PC-3 (cell line): Measurements from ENCODE around the gene RNU1-2. TPM values are rescaled to one million over a fixed set of nuclear protein-coding genes. Genes with fewer than 3 reads are reported as not detected.
"Not testable (repeated sequence)": the region's sequence is repeated elsewhere in the genome, so short reads cannot be mapped to it uniquely, and the experiment has no call there.

Source experiments
- ATAC-seq: fragments of 200-7000 bp; cut with Tn5 transposase; 2 replicates; pipeline ENCODE4 v1.9.1; 2020; ENCODE audit warnings: mild to moderate bottlenecking, moderate library complexity
- BruUV-seq: library from RNA; stranded (reverse); fragments of 400-500 nt; replicated peaks from 2 replicates; lab custom pipeline; 2021; lab: Mats Ljungman, UMichigan
- CTCF ChIA-PET: fragments of 300-600 bp; sonication (Branson Sonifier 250); formaldehyde crosslinking; loops from one replicate; lab custom pipeline; 2022; ENCODE audit warnings: antibody characterized with exemption; lab: Charles Lee
- POLR2A ChIA-PET: fragments of 300-600 bp; sonication (Branson Sonifier 250); formaldehyde crosslinking; loops from one replicate; lab custom pipeline; 2022; ENCODE audit warnings: antibody characterized with exemption; ENCODE audit not compliant: unreplicated experiment; lab: Charles Lee
- DNase-seq: peaks from one replicate; pipeline ENCODE4 v3.0.0-alpha.2; 2015
- H2AFZ ChIP-seq: fragments of 300-600 bp; sonication (generic); 2 replicates; pipeline ENCODE4 v1.6.0; 2016; ENCODE audit warnings: antibody characterized with exemption, low read length
- H3F3A ChIP-seq: fragments of 300-600 bp; sonication (generic); one replicate; pipeline ENCODE4 v1.6.0; 2017; ENCODE audit warnings: antibody characterized with exemption, low read length, control low read depth, mild to moderate bottlenecking; ENCODE audit not compliant: unreplicated experiment
- H3K27ac ChIP-seq: fragments of 300-600 bp; sonication (generic); 2 replicates; pipeline ENCODE4 v1.5.1; 2016; ENCODE audit warnings: mild to moderate bottlenecking, low read length
- H3K27me3 ChIP-seq: fragments of 300-600 bp; sonication (generic); 2 replicates; pipeline ENCODE4 v1.6.1; 2016; ENCODE audit warnings: low read length, mixed read lengths
- H3K36me3 ChIP-seq: fragments of 300-600 bp; sonication (generic); 2 replicates; pipeline ENCODE4 v1.6.1; 2016; ENCODE audit warnings: low read depth, mixed run types, low read length, mixed read lengths
- H3K4me1 ChIP-seq: fragments of 300-600 bp; sonication (generic); 2 replicates; pipeline ENCODE4 v1.5.1; 2016; ENCODE audit warnings: low read length; ENCODE audit not compliant: insufficient read depth
- H3K4me2 ChIP-seq: fragments of 300-600 bp; sonication (generic); 2 replicates; pipeline ENCODE4 v1.6.0; 2016; ENCODE audit warnings: low read length
- H3K4me3 ChIP-seq: fragments of 300-600 bp; sonication (generic); 2 replicates; pipeline ENCODE4 v1.5.1; 2016; ENCODE audit warnings: mild to moderate bottlenecking, low read length, mixed read lengths
- H3K79me2 ChIP-seq: fragments of 300-600 bp; sonication (generic); 2 replicates; pipeline ENCODE4 v1.6.1; 2017; ENCODE audit warnings: low read length, mixed read lengths
- H3K9ac ChIP-seq: fragments of 300-600 bp; sonication (generic); 2 replicates; pipeline ENCODE4 v1.6.0; 2016; ENCODE audit warnings: mild to moderate bottlenecking, low read length
- H3K9me2 ChIP-seq: fragments of 300-600 bp; sonication (generic); replicated peaks from 2 replicates; pipeline ENCODE4 v1.6.1; 2016; ENCODE audit warnings: mixed run types, low read length, mixed read lengths
- H3K9me3 ChIP-seq: fragments of 300-600 bp; sonication (generic); 2 replicates; pipeline ENCODE4 v1.6.1; 2016; ENCODE audit warnings: low read length, mixed read lengths
- H4K20me1 ChIP-seq: fragments of 300-600 bp; sonication (generic); 2 replicates; pipeline ENCODE4 v1.6.1; 2016; ENCODE audit warnings: low read length, mixed read lengths
- EZH2 ChIP-seq: fragments of 300-600 bp; sonication (generic); IDR thresholded peaks from one replicate; pipeline ENCODE4 v1.6.1; 2017; ENCODE audit warnings: antibody characterized with exemption, mild to moderate bottlenecking, low read length; ENCODE audit not compliant: unreplicated experiment
- EZH2phosphoT487 ChIP-seq: fragments of 300-600 bp; sonication (generic); IDR thresholded peaks from 2 replicates; pipeline ENCODE4 v1.6.1; 2018; ENCODE audit warnings: mild to moderate bottlenecking, antibody characterized with exemption, low read length, borderline replicate concordance
- intact Hi-C: fragments of 100-400 bp; cut with micrococcal nuclease; formaldehyde crosslinking; loops from 2 replicates; pipeline ENCODE4 v1.9.0; 2023
- total RNA-seq: library from RNA; depleted of rRNA; stranded (reverse); fragments of >200 nt; gene quantifications from 2 replicates; pipeline ENCODE4 v1.2.3, GENCODE V29; 2014
- TF ChIP-seq, protein P1 (sequence below): fragments of 300-600 bp; sonication (generic); conservative IDR thresholded peaks from 2 replicates; pipeline ENCODE4 v1.5.1; 2017; ENCODE audit warnings: antibody characterized with exemption, low read depth, mild to moderate bottlenecking, low read length

Gene RNU1-2
- total RNA-seq, 1 experiment from 2014 or later = under 0.01 TPM

DNA sequence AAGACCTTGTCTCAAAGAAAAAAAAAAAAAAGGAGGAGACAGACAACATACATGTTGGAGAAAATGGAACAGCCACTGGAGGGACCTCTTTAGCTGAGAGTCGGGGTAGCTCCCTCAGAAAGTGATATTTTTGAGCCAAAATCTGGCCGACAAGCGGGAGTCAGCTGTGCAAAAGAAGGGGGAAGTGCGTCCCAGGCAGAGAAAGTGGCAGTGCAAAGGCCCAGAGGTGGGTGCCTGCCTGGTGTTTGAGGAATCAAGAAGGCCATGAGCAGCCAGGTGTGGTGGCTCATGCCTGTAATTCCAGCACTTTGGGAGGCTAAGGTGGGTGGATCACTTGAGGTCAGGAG, 19.8 kb downstream of the RNU1-2 start:
- intact Hi-C loops = no loop called here
- Histone ChIP-seq H3F3A (no peaks in the 10 kb centered on the region), H3K9me3 (no peaks in the 10 kb centered on the region), H4K20me1 (no peaks in the 10 kb centered on the region), H3K27me3 (no peaks in the 10 kb centered on the region), H3K27ac (no peak overlapping the region), H3K9me2 (no peaks in the 10 kb centered on the region), H3K36me3 (no peaks in the 10 kb centered on the region), H3K4me2 (no peak overlapping the region), H3K79me2 (no peaks in the 10 kb centered on the region), H3K4me3 (no peak overlapping the region), H3K4me1 (peaks cover 4% of the 10 kb centered on the region; the same call in 1 of the 2 replicates), H3K9ac (no peak overlapping the region), H2AFZ (no peak overlapping the region)
- DNase-seq (no peak), ATAC-seq (no peak)
- TF ChIP-seq, protein P1, sequence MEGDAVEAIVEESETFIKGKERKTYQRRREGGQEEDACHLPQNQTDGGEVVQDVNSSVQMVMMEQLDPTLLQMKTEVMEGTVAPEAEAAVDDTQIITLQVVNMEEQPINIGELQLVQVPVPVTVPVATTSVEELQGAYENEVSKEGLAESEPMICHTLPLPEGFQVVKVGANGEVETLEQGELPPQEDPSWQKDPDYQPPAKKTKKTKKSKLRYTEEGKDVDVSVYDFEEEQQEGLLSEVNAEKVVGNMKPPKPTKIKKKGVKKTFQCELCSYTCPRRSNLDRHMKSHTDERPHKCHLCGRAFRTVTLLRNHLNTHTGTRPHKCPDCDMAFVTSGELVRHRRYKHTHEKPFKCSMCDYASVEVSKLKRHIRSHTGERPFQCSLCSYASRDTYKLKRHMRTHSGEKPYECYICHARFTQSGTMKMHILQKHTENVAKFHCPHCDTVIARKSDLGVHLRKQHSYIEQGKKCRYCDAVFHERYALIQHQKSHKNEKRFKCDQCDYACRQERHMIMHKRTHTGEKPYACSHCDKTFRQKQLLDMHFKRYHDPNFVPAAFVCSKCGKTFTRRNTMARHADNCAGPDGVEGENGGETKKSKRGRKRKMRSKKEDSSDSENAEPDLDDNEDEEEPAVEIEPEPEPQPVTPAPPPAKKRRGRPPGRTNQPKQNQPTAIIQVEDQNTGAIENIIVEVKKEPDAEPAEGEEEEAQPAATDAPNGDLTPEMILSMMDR = 0 out of 2 replicates have a peak, but pooled peaks have one; percentile 21
- no peak for TF ChIP-seq EZH2phosphoT487
- no TSS peak for BruUV-seq
- ChIA-PET POLR2A (no interaction called here), CTCF (no interaction called here)

GRCh38 chr1:16916036-16916880, 20.5 kb downstream of the RNU1-2 start:
- H4K20me1 ChIP-seq, H3K9ac ChIP-seq, H3K9me3 ChIP-seq, H3K27ac ChIP-seq, intact Hi-C loops, H2AFZ ChIP-seq, CTCF ChIA-PET, H3K36me3 ChIP-seq, H3K4me3 ChIP-seq, H3K9me2 ChIP-seq, BruUV-seq, ATAC-seq, H3K4me2 ChIP-seq, DNase-seq, H3F3A ChIP-seq, POLR2A ChIA-PET, H3K79me2 ChIP-seq, H3K4me1 ChIP-seq, H3K27me3 ChIP-seq: not testable (repeated sequence)

- H3K4me1 ChIP-seq = peaks cover 3% of the 10 kb centered on the region; the same call in 1 of the 2 replicates
- intact Hi-C loops = no loop called here
- no peaks in the 10 kb centered on the region for H3K9me3 ChIP-seq
- H3K9me2 ChIP-seq = no peaks in the 10 kb centered on the region
- ATAC-seq (no peak), DNase-seq (no peak)
- H4K20me1 ChIP-seq = no peaks in the 10 kb centered on the region
- H3K27me3 ChIP-seq = no peaks in the 10 kb centered on the region
- H3K4me3 ChIP-seq = no peak overlapping the region
- H3K9ac ChIP-seq = no peak overlapping the region
- no peak overlapping the region for H3K27ac ChIP-seq
- no peaks in the 10 kb centered on the region for H3K79me2 ChIP-seq
- ChIA-PET CTCF (no interaction called here), POLR2A (no interaction called here)
- TF ChIP-seq EZH2phosphoT487 (no peak), EZH2 (no peak)
- TF ChIP-seq, protein P1 = no peak
- H3F3A ChIP-seq = no peaks in the 10 kb centered on the region
- BruUV-seq = no TSS peak
- H2AFZ ChIP-seq = no peak overlapping the region
- no peaks in the 10 kb centered on the region for H3K36me3 ChIP-seq
- H3K4me2 ChIP-seq = no peak overlapping the region
These were observed 22.6 kb downstream of the RNU1-2 start for GRCh38 chr1:16918371-16918770.

GRCh38 chr1:16918936-16919665, 23.3 kb downstream of the RNU1-2 start:
- intact Hi-C loops, ATAC-seq, H3K4me3 ChIP-seq, H2AFZ ChIP-seq, DNase-seq, H3K79me2 ChIP-seq, H3K27ac ChIP-seq, H4K20me1 ChIP-seq, CTCF ChIA-PET, H3K36me3 ChIP-seq, H3K27me3 ChIP-seq, H3K4me2 ChIP-seq, H3K9me2 ChIP-seq, H3K9me3 ChIP-seq, H3K9ac ChIP-seq, POLR2A ChIA-PET, H3K4me1 ChIP-seq, BruUV-seq, H3F3A ChIP-seq: not testable (repeated sequence)
